Breast epithelium (tissue), 4 donors: Measurements from ENCODE around the gene TNS1. TPM values are rescaled to one million over a fixed set of nuclear protein-coding genes. Genes with fewer than 3 reads are reported as not detected.
"Not testable (repeated sequence)": the region's sequence is repeated elsewhere in the genome, so short reads cannot be mapped to it uniquely, and the experiment has no call there.

Experiments used
- DNase-seq, 2 donors: peaks; one replicate each; pipeline ENCODE4 v3.0.0-alpha.2; 2019; ENCODE audit warnings: low spot score in 2 of 2
- H3K27ac ChIP-seq, 2 donors: fragments of 200-600 bp; sonication (generic) in 1 of 2; one replicate each; pipeline ENCODE4 v1.5.1; 2016 to 2019; ENCODE audit warnings: mild to moderate bottlenecking in 1 of 2
- H3K27me3 ChIP-seq, 2 donors: fragments of 200-600 bp; sonication (generic) in 1 of 2; one replicate each; pipeline versions ENCODE4 v1.5.1 to v1.6.0; 2017 to 2019; ENCODE audit warnings: control low read depth in 1 of 2, mild to moderate bottlenecking in 1 of 2
- H3K36me3 ChIP-seq: fragments of 200-600 bp; one replicate; pipeline ENCODE4 v1.5.1; 2019
- H3K4me1 ChIP-seq, 2 donors: fragments of 200-600 bp; sonication (generic); one replicate each; pipeline ENCODE4 v1.5.1; 2016 to 2019; ENCODE audit warnings: control low read depth in 1 of 2
- H3K4me3 ChIP-seq, 3 donors: fragments of 200-600 bp; sonication (generic); 1 replicate in 2 of 3; 2 replicates in 1 of 3; pipeline ENCODE4 v1.5.1; 2016 to 2019; ENCODE audit warnings: mild to moderate bottlenecking in 3 of 3, moderate library complexity in 2 of 3
- H3K9me3 ChIP-seq, 2 donors: fragments of 200-600 bp; sonication (generic) in 1 of 2; one replicate each; pipeline ENCODE4 v1.5.1; 2016 to 2019; ENCODE audit warnings: control low read depth in 1 of 2
- CTCF ChIP-seq, 3 donors: fragments of 450-650 bp; IDR thresholded peaks; one replicate each; pipeline ENCODE4 v1.5.1; 2016 to 2017; ENCODE audit warnings: antibody characterized with exemption in 3 of 3, mild to moderate bottlenecking in 3 of 3, moderate library complexity in 3 of 3
- POLR2A ChIP-seq: fragments of 450-650 bp; IDR thresholded peaks from one replicate; pipeline ENCODE4 v1.6.1; 2016; ENCODE audit warnings: antibody characterized with exemption, mild to moderate bottlenecking, moderate library complexity
- POLR2AphosphoS5 ChIP-seq, 3 donors: sonication (generic); formaldehyde crosslinking; IDR thresholded peaks; one replicate each; pipeline ENCODE4 v1.6.1; 2017; ENCODE audit warnings: antibody characterized with exemption in 3 of 3
- intact Hi-C: fragments of 100-400 bp; cut with DNase I; formaldehyde crosslinking; loops from one replicate; pipeline ENCODE4 v1.15.1; 2023; ENCODE audit warnings: low total_unique reads
- total RNA-seq, 3 donors: library from RNA; depleted of rRNA; stranded (reverse); fragments of >200 nt; gene quantifications; one replicate each; pipeline ENCODE4 v1.1.0, GENCODE V29; 2016

TNS1 gene
- total RNA-seq, 3 donors from 2014 or later = 141 to 577 (median 154) TPM

GRCh38 chr2:218036371-218036770 is 33.6 kb upstream of the TNS1 start:
- TF ChIP-seq CTCF (IDR thresholded peaks at IDR 0.05) (no peak), POLR2AphosphoS5 (IDR thresholded peaks at IDR 0.05) (no peak), POLR2A (no peak)
- no peak for DNase-seq
- H3K27ac ChIP-seq = no peak overlapping the region
- H3K36me3 ChIP-seq = no peaks in the 10 kb centered on the region
- H3K4me3 ChIP-seq = no peak overlapping the region
- peaks cover 0 to 11% of the 10 kb centered on the region in 2 donors for H3K4me1 ChIP-seq
- intact Hi-C loops = loop anchor here (5.0 kb wide), 1 partner anchor 431 kb away; no protein-coding TSS in a partner anchor
- H3K9me3 ChIP-seq = no peaks in the 10 kb centered on the region
- H3K27me3 ChIP-seq = no peaks in the 10 kb centered on the region

GRCh38 chr2:218035463-218036100 is 32.8 kb upstream of the TNS1 start:
- H3K27ac ChIP-seq = no peak overlapping the region
- TF ChIP-seq CTCF (IDR thresholded peaks at IDR 0.05) = no peak
- no peak for TF ChIP-seq POLR2AphosphoS5 (IDR thresholded peaks at IDR 0.05)
- no peak for TF ChIP-seq POLR2A
- intact Hi-C loops = loop anchor here (5.0 kb wide), 1 partner anchor 432 kb away; no protein-coding TSS in a partner anchor
- no peak overlapping the region for H3K4me3 ChIP-seq
- H3K9me3 ChIP-seq = no peaks in the 10 kb centered on the region
- H3K4me1 ChIP-seq = peaks cover 0 to 13% of the 10 kb centered on the region in 2 donors
- H3K36me3 ChIP-seq = no peaks in the 10 kb centered on the region
- no peaks in the 10 kb centered on the region for H3K27me3 ChIP-seq
- no peak for DNase-seq

- not testable (repeated sequence) for DNase-seq, H3K36me3 ChIP-seq, H3K27ac ChIP-seq, H3K9me3 ChIP-seq, H3K27me3 ChIP-seq
- peak; percentile 11 to 66 (median 45) for TF ChIP-seq CTCF (IDR thresholded peaks at IDR 0.05)
- intact Hi-C loops = loop anchor here (5.0 kb wide), 1 partner anchor 433 kb away; no protein-coding TSS in a partner anchor
- Histone ChIP-seq H3K4me1 (peaks cover 0 to 21% of the 10 kb centered on the region in 2 donors), H3K4me3 (peak overlapping the region; percentile 11 to 51 (median 18))
Observed at GRCh38 chr2:218034497-218035213, 31.9 kb upstream of the TNS1 start.

GRCh38 chr2:218033590-218034496 is 31.0 kb upstream of the TNS1 start:
- H3K4me3 ChIP-seq = no peak overlapping the region
- intact Hi-C loops = no loop called here
- no peak overlapping the region for H3K27ac ChIP-seq
- TF ChIP-seq CTCF (IDR thresholded peaks at IDR 0.05) = no peak
- no peak for TF ChIP-seq POLR2A
- TF ChIP-seq POLR2AphosphoS5 (IDR thresholded peaks at IDR 0.05) = no peak
- H3K9me3 ChIP-seq = no peaks in the 10 kb centered on the region
- no peaks in the 10 kb centered on the region for H3K27me3 ChIP-seq
- H3K36me3 ChIP-seq = no peaks in the 10 kb centered on the region
- H3K4me1 ChIP-seq = peaks cover 0 to 27% of the 10 kb centered on the region in 2 donors
- DNase-seq = no peak
